Endothelial cell of umbilical vein (primary cell): ENCODE measurements around the gene SPCS1. TPM values are rescaled to one million over a fixed set of nuclear protein-coding genes. Genes with fewer than 3 reads are reported as not detected.
"Not testable (repeated sequence)": the region's sequence is repeated elsewhere in the genome, so short reads cannot be mapped to it uniquely, and the experiment has no call there.

Experiments
- BruUV-seq: library from RNA; stranded (reverse); fragments of 400-500 nt; replicated peaks from 2 replicates; lab custom pipeline; 2021; lab: Mats Ljungman, UMichigan
- CTCF ChIA-PET: fragments of 300-600, 350-600 bp; sonication (Branson Sonifier 250); formaldehyde crosslinking; loops from one replicate; lab custom pipeline; 2021; ENCODE audit warnings: antibody characterized with exemption, inconsistent platforms; lab: Charles Lee
- POLR2A ChIA-PET: fragments of 300-600, 350-600 bp; sonication (Branson Sonifier 250); formaldehyde crosslinking; loops from one replicate; lab custom pipeline; 2021; ENCODE audit warnings: antibody characterized with exemption, inconsistent platforms; lab: Charles Lee
- DNase-seq: peaks from one replicate; pipeline ENCODE4 v3.0.0-alpha.2; 2011; ENCODE audit warnings: low read depth, low spot score
- FAIRE-seq: peaks from 2 replicates; lab custom pipeline; 2011; peaks lifted over from hg19 to GRCh38; lab: Jason Lieb, UNC
- H2AFZ ChIP-seq: 2 replicates; pipeline ENCODE4 v1.6.0; 2012; ENCODE audit warnings: low read depth, low read length, control low read depth, inconsistent platforms
- H3K27ac ChIP-seq: 2 replicates; pipeline ENCODE4 v1.5.1; 2011; ENCODE audit warnings: low read depth, mild to moderate bottlenecking, control low read depth, low read length, moderate library complexity; ENCODE audit not compliant: insufficient read depth
- H3K27me3 ChIP-seq, 2 experiments: 2 replicates each; pipeline versions ENCODE4 v1.6.0 to v1.6.1; 2011; ENCODE audit warnings: low read length in 2 of 2, mixed read lengths in 1 of 2; ENCODE audit not compliant: control insufficient read depth in 2 of 2, insufficient read depth in 2 of 2
- H3K36me3 ChIP-seq, 2 experiments: 2 replicates in 1 of 2; 3 replicates in 1 of 2; pipeline ENCODE4 v1.5.1; 2011; ENCODE audit warnings: low read length in 2 of 2, mild to moderate bottlenecking in 1 of 2, moderate library complexity in 1 of 2; ENCODE audit not compliant: control insufficient read depth in 2 of 2, insufficient read depth in 2 of 2; ENCODE audit errors: extremely low read depth in 1 of 2
- H3K4me1 ChIP-seq: 3 replicates; pipeline ENCODE4 v1.5.1; 2011; ENCODE audit warnings: mild to moderate bottlenecking, low read length; ENCODE audit not compliant: control insufficient read depth, insufficient read depth; ENCODE audit errors: extremely low read depth
- H3K4me2 ChIP-seq: 2 replicates; pipeline ENCODE4 v1.6.1; 2011; ENCODE audit warnings: low read length, control low read depth, mixed read lengths; ENCODE audit not compliant: insufficient read depth
- H3K4me3 ChIP-seq, 3 experiments: fragments of 200-600 bp in 1 of 3; sonication (generic), shearing (Covaris generic) in 1 of 3; replicated peaks in 1 of 3; 2 replicates each; pipeline ENCODE4 v1.5.1; 2011 to 2016; ENCODE audit warnings: control low read depth in 3 of 3, low read length in 3 of 3, mild to moderate bottlenecking in 2 of 3, inconsistent platforms in 1 of 3, low read depth in 1 of 3, moderate library complexity in 1 of 3; ENCODE audit not compliant: insufficient read depth in 1 of 3
- H3K79me2 ChIP-seq: 2 replicates; pipeline ENCODE4 v1.6.0; 2012; ENCODE audit warnings: low read length, inconsistent platforms; ENCODE audit not compliant: control insufficient read depth, insufficient read depth
- H3K9ac ChIP-seq: replicated peaks from 2 replicates; pipeline ENCODE3; 2011; ENCODE audit warnings: low read length, control low read depth; ENCODE audit not compliant: insufficient read depth; ENCODE audit errors: extremely low read depth
- H3K9me1 ChIP-seq: replicated peaks from 3 replicates; pipeline ENCODE4 v1.6.0; 2011; ENCODE audit warnings: mild to moderate bottlenecking, low read length; ENCODE audit not compliant: control insufficient read depth, insufficient read depth; ENCODE audit errors: extremely low read depth
- H3K9me3 ChIP-seq: replicated peaks from 2 replicates; pipeline ENCODE4 v1.5.1; 2012; ENCODE audit warnings: low read length, inconsistent platforms; ENCODE audit not compliant: control insufficient read depth, insufficient read depth
- H4K20me1 ChIP-seq: replicated peaks from 2 replicates; pipeline ENCODE3; 2011; ENCODE audit warnings: mild to moderate bottlenecking, low read length; ENCODE audit not compliant: control insufficient read depth, insufficient read depth; ENCODE audit errors: extremely low read depth
- CTCF ChIP-seq, 2 donors: IDR thresholded peaks; 1 replicate in 1 of 2; 2 replicates in 1 of 2; pipeline ENCODE4 v1.5.1; 2011; ENCODE audit warnings: low read length in 2 of 2, mild to moderate bottlenecking in 2 of 2, moderate library complexity in 2 of 2, control low read depth in 1 of 2, inconsistent platforms in 1 of 2, low read depth in 1 of 2; ENCODE audit not compliant: insufficient read depth in 1 of 2; ENCODE audit errors: extremely low read depth in 1 of 2
- EZH2 ChIP-seq: IDR thresholded peaks from 2 replicates; pipeline ENCODE4 v1.6.1; 2012; ENCODE audit warnings: borderline replicate concordance, low read depth, mild to moderate bottlenecking, moderate library complexity, low read length, inconsistent platforms; ENCODE audit not compliant: severe bottlenecking
- JUN ChIP-seq: IDR thresholded peaks from 2 replicates; pipeline ENCODE4 v1.6.1; 2011; ENCODE audit warnings: borderline replicate concordance, low read depth; ENCODE audit not compliant: insufficient read length, insufficient read depth
- dilution Hi-C: fragments of 300-500 bp; cut with MboI; formaldehyde crosslinking; loops from one replicate; pipeline ENCODE4 v1.15.0; 2019; ENCODE audit warnings: low sequenced_read_pairs; ENCODE audit not compliant: extremely low pct_ligation_motif_present
- intact Hi-C: fragments of 100-400 bp; cut with micrococcal nuclease; formaldehyde crosslinking; loops from one replicate; pipeline ENCODE4 v1.10.0; 2022
- polyA plus RNA-seq, 4 experiments: library from polyadenylated mRNA; depleted of rRNA in 3 of 4; stranded (reverse) in 3 of 4; unstranded in 1 of 4; fragments of >200 nt; gene quantifications; 2 replicates each; pipeline versions ENCODE4 v1.2.1 to v1.2.3, GENCODE V29; 2011 to 2012; ENCODE audit warnings: missing spikeins in 1 of 4
- total RNA-seq: library from RNA; stranded (reverse); gene quantifications from 2 replicates; pipeline ENCODE4 v1.2.3, GENCODE V29; 2021

SPCS1 gene
- total and polyA plus RNA-seq, 2 donors (not counting 3 experiments of a cell fraction or from before 2014, with no cell fraction given) = 100 to 240 TPM

- peak overlapping the region; percentile 62 for H3K9ac ChIP-seq
- BruUV-seq = no TSS peak
- dilution Hi-C loops = no loop called here
- H3K9me3 ChIP-seq = no peaks in the 10 kb centered on the region
- ChIA-PET CTCF (no interaction called here), POLR2A (no interaction called here)
- peaks cover 30% of the 10 kb centered on the region for H3K79me2 ChIP-seq
- no peak for DNase-seq
- H2AFZ ChIP-seq = no peak overlapping the region
- no peaks in the 10 kb centered on the region for H3K27me3 ChIP-seq
- intact Hi-C loops = loop anchor here (2.0 kb wide), 1 partner anchor 13 kb away; the partner anchor contains the start of gene PBRM1
- peak overlapping the region; percentile 88 for H3K27ac ChIP-seq
- H4K20me1 ChIP-seq = no peaks in the 10 kb centered on the region
- peaks cover 10 to 17% of the 10 kb centered on the region in 2 experiments for H3K36me3 ChIP-seq
- H3K4me3 ChIP-seq = no peak overlapping the region
- no peaks in the 10 kb centered on the region for H3K9me1 ChIP-seq
- H3K4me2 ChIP-seq = peak overlapping the region; percentile 51
- TF ChIP-seq JUN (no peak), CTCF (IDR thresholded peaks at IDR 0.05; ENCODE audit: extremely low read depth in 1 of 2, insufficient read depth in 1 of 2, low read depth in 1 of 2, low read length in 2 of 2) (no peak), EZH2 (no peak)
- peaks cover 21% of the 10 kb centered on the region for H3K4me1 ChIP-seq
- no peak for FAIRE-seq
Measured at GRCh38 chr3:52671676-52672075, 34.2 kb upstream of the SPCS1 start.

GRCh38 chr3:52676201-52676600 lies 29.7 kb upstream of the SPCS1 start:
- BruUV-seq, H3K9me3 ChIP-seq, DNase-seq, intact Hi-C loops, H2AFZ ChIP-seq, H3K27me3 ChIP-seq, H3K4me3 ChIP-seq, H3K4me1 ChIP-seq, H4K20me1 ChIP-seq, H3K9ac ChIP-seq, CTCF ChIA-PET, dilution Hi-C loops, H3K4me2 ChIP-seq, H3K27ac ChIP-seq, FAIRE-seq, H3K9me1 ChIP-seq: not testable (repeated sequence)
- H3K36me3 ChIP-seq = peaks cover 21 to 26% of the 10 kb centered on the region in 2 experiments
- H3K79me2 ChIP-seq = peaks cover 27% of the 10 kb centered on the region
- POLR2A ChIA-PET = interaction anchor here (0.7 kb wide), 1 partner anchor 520 kb away, joined by 10 read pairs; no protein-coding TSS in a partner anchor
